ENCODE results near the gene PDIA3.

DNA sequence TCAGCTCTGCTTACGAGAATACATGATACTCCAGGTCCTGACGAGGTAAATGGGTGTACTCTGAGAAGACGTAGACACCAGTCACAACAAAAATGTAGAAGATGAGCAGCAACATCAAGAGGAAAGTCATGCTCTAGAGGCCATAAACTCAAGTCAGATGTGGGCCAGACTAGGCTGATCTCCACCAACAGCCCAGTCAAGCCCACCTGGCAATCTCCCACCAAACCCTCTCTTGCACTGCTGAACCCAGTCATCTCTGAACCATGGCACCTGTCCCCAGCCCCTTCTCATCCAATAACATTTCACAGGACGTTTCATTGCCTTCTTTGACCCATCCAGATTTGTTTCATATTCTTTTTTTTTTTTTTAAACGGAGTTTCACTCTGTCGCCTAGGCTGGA is 10.8 kb upstream of the PDIA3 start:
- TF ChIP-seq, protein P1, sequence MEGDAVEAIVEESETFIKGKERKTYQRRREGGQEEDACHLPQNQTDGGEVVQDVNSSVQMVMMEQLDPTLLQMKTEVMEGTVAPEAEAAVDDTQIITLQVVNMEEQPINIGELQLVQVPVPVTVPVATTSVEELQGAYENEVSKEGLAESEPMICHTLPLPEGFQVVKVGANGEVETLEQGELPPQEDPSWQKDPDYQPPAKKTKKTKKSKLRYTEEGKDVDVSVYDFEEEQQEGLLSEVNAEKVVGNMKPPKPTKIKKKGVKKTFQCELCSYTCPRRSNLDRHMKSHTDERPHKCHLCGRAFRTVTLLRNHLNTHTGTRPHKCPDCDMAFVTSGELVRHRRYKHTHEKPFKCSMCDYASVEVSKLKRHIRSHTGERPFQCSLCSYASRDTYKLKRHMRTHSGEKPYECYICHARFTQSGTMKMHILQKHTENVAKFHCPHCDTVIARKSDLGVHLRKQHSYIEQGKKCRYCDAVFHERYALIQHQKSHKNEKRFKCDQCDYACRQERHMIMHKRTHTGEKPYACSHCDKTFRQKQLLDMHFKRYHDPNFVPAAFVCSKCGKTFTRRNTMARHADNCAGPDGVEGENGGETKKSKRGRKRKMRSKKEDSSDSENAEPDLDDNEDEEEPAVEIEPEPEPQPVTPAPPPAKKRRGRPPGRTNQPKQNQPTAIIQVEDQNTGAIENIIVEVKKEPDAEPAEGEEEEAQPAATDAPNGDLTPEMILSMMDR (conservative IDR thresholded peaks at IDR 0.05 in 1 of 2, IDR thresholded peaks at IDR 0.05 in 1 of 2; ENCODE audit: low read depth in 1 of 2, low read length in 2 of 2): no peak
- no peak for TF ChIP-seq EZH2 (IDR thresholded peaks at IDR 0.05; ENCODE audit: low read length, missing control alignments)

Data from fibroblast of lung (primary cell).